Activated B cell treated with CpG ODN at 0.5 μM for 24 hours (primary cell): ENCODE results near the gene TTLL12. TPM values are rescaled to one million over a fixed set of nuclear protein-coding genes. Genes with fewer than 3 reads are reported as not detected.
A peak's percentile ranks its signal among the peaks of the same experiment; 100 is the strongest.

Source experiments
- ATAC-seq: fragments of 200-7000 bp; cut with Tn5 transposase; one replicate; pipeline ENCODE4 v1.10.0; 2021; ENCODE audit warnings: low read depth, mild to moderate bottlenecking, moderate library complexity
- CTCF ChIA-PET: fragments of 350-600 bp; sonication (Branson Sonifier 250); formaldehyde crosslinking; loops from one replicate; lab custom pipeline; 2021; ENCODE audit warnings: antibody characterized with exemption; lab: Charles Lee
- POLR2A ChIA-PET: fragments of 350-600 bp; sonication (Branson Sonifier 250); formaldehyde crosslinking; loops from one replicate; lab custom pipeline; 2021; ENCODE audit warnings: antibody characterized with exemption; lab: Charles Lee
- DNase-seq: peaks from one replicate; pipeline ENCODE4 v3.0.0; 2022
- H3K27ac Mint-ChIP-seq: one replicate; pipeline ENCODE4 v1.8.0; 2020; ENCODE audit warnings: mixed read lengths
- H3K27me3 Mint-ChIP-seq: one replicate; pipeline ENCODE4 v1.8.0; 2021; ENCODE audit warnings: mixed read lengths
- H3K36me3 Mint-ChIP-seq: one replicate; pipeline ENCODE4 v1.8.0; 2021; ENCODE audit warnings: low read depth, mixed read lengths
- H3K4me1 Mint-ChIP-seq: one replicate; pipeline ENCODE4 v1.8.0; 2021; ENCODE audit warnings: mixed read lengths
- H3K4me3 Mint-ChIP-seq: one replicate; pipeline ENCODE4 v1.8.0; 2020; ENCODE audit warnings: mild to moderate bottlenecking, mixed read lengths
- H3K9me3 Mint-ChIP-seq: one replicate; pipeline ENCODE4 v1.8.0; 2020; ENCODE audit warnings: mixed read lengths
- intact Hi-C: fragments of 100-400 bp; cut with micrococcal nuclease; formaldehyde crosslinking; loops from one replicate; pipeline ENCODE4 v1.15.1; 2024
- total RNA-seq: library from RNA; stranded (reverse); gene quantifications from 2 replicates; pipeline ENCODE4 v1.2.3, GENCODE V29; 2022
- TF ChIP-seq, protein P1 (sequence below): fragments of 200-600 bp; IDR thresholded peaks from one replicate; pipeline ENCODE4 v1.8.0; 2022; ENCODE audit warnings: antibody characterized with exemption, mild to moderate bottlenecking

TTLL12 gene
- total RNA-seq, 1 donor from 2014 or later: 31.5 TPM

DNA sequence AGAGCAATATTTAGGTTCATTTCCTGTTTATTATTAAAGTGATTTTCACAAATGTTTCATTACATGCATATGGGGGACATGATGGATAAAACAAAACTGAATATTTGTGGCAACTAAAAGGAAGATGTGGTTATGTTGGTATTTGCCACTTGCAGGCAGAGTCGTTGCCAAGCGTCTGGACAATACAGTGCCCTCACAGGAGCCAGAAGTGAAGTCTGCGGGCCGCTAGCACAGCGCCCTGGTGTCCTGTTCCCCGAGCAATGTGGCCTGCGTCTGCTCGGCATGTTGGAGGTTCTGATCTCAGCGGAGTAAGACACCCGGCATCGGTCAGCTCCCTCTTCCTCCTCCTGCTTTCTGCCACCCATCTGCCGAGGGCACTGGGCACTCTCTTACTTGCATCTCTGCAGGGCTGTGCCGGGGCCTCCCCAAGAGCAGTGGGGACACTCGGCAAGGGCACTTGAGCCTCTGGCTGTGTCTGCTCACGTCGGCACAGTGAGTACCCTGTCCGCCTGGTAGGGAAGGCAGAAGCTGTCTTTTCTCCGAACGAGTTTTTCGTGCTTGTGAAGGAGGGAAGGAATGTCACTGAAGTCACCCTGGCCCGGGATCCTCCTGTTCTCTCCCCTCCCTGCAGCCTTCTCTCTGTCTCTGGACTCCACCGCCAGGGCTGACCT is 10.5 kb upstream of the TTLL12 start:
- peaks cover 21% of the 10 kb centered on the region for H3K27me3 Mint-ChIP-seq
- TF ChIP-seq, protein P1, sequence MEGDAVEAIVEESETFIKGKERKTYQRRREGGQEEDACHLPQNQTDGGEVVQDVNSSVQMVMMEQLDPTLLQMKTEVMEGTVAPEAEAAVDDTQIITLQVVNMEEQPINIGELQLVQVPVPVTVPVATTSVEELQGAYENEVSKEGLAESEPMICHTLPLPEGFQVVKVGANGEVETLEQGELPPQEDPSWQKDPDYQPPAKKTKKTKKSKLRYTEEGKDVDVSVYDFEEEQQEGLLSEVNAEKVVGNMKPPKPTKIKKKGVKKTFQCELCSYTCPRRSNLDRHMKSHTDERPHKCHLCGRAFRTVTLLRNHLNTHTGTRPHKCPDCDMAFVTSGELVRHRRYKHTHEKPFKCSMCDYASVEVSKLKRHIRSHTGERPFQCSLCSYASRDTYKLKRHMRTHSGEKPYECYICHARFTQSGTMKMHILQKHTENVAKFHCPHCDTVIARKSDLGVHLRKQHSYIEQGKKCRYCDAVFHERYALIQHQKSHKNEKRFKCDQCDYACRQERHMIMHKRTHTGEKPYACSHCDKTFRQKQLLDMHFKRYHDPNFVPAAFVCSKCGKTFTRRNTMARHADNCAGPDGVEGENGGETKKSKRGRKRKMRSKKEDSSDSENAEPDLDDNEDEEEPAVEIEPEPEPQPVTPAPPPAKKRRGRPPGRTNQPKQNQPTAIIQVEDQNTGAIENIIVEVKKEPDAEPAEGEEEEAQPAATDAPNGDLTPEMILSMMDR: no peak
- ATAC-seq (no peak), DNase-seq (no peak)
- H3K9me3 Mint-ChIP-seq: no peaks in the 10 kb centered on the region
- no peak overlapping the region for H3K27ac Mint-ChIP-seq
- CTCF ChIA-PET: no interaction called here
- POLR2A ChIA-PET: no interaction called here
- intact Hi-C loops: no loop called here
- H3K4me3 Mint-ChIP-seq: no peak overlapping the region
- H3K4me1 Mint-ChIP-seq: no peaks in the 10 kb centered on the region
- no peaks in the 10 kb centered on the region for H3K36me3 Mint-ChIP-seq

DNA sequence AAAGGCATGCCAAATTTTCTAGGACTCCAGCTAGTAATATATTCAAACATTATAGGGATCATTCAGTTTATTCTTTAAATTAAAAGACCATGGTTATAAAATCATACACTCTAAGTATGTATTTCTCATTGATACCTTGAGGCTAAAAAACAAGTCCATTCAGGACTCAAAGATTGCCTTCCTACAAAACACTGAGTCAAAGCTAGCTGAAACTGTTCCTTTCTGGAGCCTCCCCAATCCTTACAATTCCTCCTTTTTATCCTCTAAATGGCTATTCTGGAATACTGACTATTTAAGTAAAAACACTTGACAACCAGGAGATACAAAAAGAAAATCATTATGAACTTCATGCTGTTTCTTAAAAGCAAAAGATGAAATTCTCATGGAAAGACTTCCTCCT is 4.9 kb upstream of the TTLL12 start:
- DNase-seq: no peak
- Mint-ChIP-seq H3K27me3 (peaks cover 8% of the 10 kb centered on the region), H3K4me1 (no peaks in the 10 kb centered on the region), H3K4me3 (no peak overlapping the region), H3K9me3 (no peaks in the 10 kb centered on the region), H3K27ac (no peak overlapping the region), H3K36me3 (no peaks in the 10 kb centered on the region)
- TF ChIP-seq, protein P1: no peak
- no peak for ATAC-seq
- intact Hi-C loops: no loop called here
- ChIA-PET POLR2A (no interaction called here), CTCF (no interaction called here)

DNA sequence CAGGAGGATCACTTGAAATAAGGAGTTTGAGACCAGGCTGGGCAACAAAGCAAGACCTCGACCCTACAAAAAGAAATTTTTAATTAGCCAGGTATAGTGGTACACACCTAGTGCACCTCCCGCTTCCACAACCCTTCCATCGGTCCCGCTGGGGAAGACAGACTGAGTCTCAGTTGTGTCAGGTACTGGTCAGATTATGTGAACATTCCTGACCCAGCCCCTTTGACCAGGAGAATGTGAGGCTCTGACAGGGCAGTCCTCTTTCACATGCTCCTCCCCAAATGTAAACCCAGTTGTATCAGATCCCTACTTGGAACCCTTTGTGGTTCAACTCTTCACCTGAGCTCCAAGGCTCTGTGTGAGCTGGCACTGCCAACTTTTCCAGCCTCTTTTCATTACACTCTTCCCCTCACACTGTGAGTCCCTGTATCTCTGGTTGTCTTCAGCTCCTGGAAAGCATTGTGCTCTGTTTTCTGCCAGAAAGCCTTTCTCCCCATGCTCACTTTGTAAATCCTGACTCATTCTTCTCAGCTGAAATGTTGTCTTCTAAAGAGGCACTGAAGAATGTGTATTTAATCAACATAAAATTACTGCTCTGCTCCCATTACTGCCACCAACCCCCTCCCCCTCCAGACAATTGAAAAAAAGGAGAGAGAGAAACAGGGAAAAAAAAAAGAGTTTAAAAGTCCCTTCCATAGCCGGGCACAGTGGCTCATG is 2.1 kb upstream of the TTLL12 start:
- POLR2A ChIA-PET: no interaction called here

DNA sequence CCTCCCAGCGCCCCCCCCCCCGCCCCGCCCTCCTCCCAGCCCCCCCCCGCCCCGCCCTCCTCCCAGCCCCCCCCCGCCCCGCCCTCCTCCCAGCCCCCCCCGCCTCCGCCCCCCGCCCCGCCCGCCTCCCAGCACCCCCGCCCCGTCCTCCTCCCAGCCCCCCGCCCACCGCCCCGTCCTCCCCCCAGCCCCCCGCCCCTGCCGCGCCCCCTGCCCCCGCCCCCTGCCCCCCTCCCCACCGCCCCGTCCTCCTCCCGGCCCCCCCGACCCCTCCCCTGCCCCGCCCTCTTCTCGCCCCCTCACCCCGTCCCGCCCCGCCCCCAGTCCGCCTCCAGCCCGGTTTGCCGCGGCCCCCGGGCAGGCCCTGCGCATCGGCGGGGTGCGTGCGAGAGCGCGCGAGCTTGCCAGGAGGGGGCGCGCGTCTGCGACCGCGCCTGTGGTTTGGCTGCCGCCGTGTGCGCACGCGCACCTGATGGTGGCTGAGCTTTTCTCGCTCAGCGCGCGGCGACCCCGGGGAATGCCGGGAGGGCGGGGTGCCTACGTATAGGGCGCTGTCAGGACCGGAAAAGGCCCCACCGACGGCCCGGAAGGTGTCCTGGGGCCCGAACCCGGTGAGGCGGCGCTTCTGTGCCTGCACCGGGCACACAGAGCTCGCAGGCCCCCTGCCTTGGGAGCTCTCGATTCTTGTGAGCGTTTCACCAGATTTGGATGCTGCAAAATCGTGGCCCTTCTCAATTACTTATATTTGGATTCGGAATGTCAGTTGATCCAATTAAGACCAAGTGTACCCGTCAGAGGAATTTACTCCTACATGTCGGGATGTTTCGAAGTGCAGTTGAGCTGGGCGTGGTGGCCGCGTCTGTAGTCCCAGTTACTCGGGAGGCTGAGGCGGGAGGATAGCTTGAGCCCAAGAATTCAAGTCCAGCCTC is 501 bp upstream of the TTLL12 start:
- H3K4me3 Mint-ChIP-seq: peak overlapping the region; percentile 81
- H3K9me3 Mint-ChIP-seq: no peaks in the 10 kb centered on the region
- POLR2A ChIA-PET: interaction anchor here (0.6 to 1.6 kb wide), 14 partner anchors 13 to 768 kb away, joined by 3 to 21 read pairs (median 3); partner anchors contain the start of genes CYB5R3, POLDIP3 and SAMM50
- peak; percentile 88 for ATAC-seq
- peak overlapping the region; percentile 92 for H3K27ac Mint-ChIP-seq
- H3K36me3 Mint-ChIP-seq: peaks cover 2% of the 10 kb centered on the region
- peaks cover 14% of the 10 kb centered on the region for H3K4me1 Mint-ChIP-seq
- H3K27me3 Mint-ChIP-seq: peaks cover 3% of the 10 kb centered on the region
- TF ChIP-seq, protein P1: no peak
- peak; percentile 97 for DNase-seq
- CTCF ChIA-PET: interaction anchor here (0.9 to 1.0 kb wide), 2 partner anchors 35 to 159 kb away, joined by 3 read pairs; no protein-coding TSS in a partner anchor
- intact Hi-C loops: loop anchor here (1.0 to 2.0 kb wide), 4 partner anchors 35 to 98 kb away; partner anchors contain the start of genes BIK, MCAT and TTLL1

More for the DNA sequence above, 2.1 kb upstream of the TTLL12 start:
- Mint-ChIP-seq H3K27me3 (peaks cover 3% of the 10 kb centered on the region), H3K4me3 (peak overlapping the region; percentile 16), H3K9me3 (no peaks in the 10 kb centered on the region), H3K36me3 (no peaks in the 10 kb centered on the region), H3K27ac (peak overlapping the region; percentile 54), H3K4me1 (peaks cover 14% of the 10 kb centered on the region)
- ATAC-seq (no peak), DNase-seq (no peak)
- intact Hi-C loops: no loop called here
- CTCF ChIA-PET: no interaction called here
- TF ChIP-seq, protein P1: no peak
